ENCODE measurements around the gene ZNF28.
A peak's percentile ranks its signal among the peaks of the same experiment; 100 is the strongest.

Gene ZNF28

GRCh38 chr19:52749780-52750179 is 71.7 kb downstream of the ZNF28 start:
- Histone ChIP-seq H3K9me3 (ENCODE audit: control insufficient read depth, insufficient read depth, low read length) (no peaks in the 10 kb centered on the region), H3K4me1 (ENCODE audit: control insufficient read depth, low read length) (no peaks in the 10 kb centered on the region), H4K20me1 (ENCODE audit: control insufficient read depth, insufficient read depth, low read depth, low read length) (no peaks in the 10 kb centered on the region), H3K4me2 (ENCODE audit: low read length) (no peak overlapping the region), H3K27ac (ENCODE audit: low read depth, low read length) (no peak overlapping the region), H3K9me2 (replicated peaks; ENCODE audit: control insufficient read depth, low read length) (no peaks in the 10 kb centered on the region), H3K79me2 (ENCODE audit: control insufficient read depth, low read length) (no peaks in the 10 kb centered on the region), H3K27me3 (ENCODE audit: control insufficient read depth, low read length) (no peaks in the 10 kb centered on the region), H3K4me3 (ENCODE audit: low read length) (no peak overlapping the region), H3K36me3 (ENCODE audit: control insufficient read depth, low read length) (no peaks in the 10 kb centered on the region), H3F3A (ENCODE audit: control insufficient read depth, insufficient read depth) (no peaks in the 10 kb centered on the region)
- TF ChIP-seq EZH2phosphoT487 (IDR thresholded peaks at IDR 0.05; ENCODE audit: borderline replicate concordance, low read length), result no peak
- TF ChIP-seq, protein P1, sequence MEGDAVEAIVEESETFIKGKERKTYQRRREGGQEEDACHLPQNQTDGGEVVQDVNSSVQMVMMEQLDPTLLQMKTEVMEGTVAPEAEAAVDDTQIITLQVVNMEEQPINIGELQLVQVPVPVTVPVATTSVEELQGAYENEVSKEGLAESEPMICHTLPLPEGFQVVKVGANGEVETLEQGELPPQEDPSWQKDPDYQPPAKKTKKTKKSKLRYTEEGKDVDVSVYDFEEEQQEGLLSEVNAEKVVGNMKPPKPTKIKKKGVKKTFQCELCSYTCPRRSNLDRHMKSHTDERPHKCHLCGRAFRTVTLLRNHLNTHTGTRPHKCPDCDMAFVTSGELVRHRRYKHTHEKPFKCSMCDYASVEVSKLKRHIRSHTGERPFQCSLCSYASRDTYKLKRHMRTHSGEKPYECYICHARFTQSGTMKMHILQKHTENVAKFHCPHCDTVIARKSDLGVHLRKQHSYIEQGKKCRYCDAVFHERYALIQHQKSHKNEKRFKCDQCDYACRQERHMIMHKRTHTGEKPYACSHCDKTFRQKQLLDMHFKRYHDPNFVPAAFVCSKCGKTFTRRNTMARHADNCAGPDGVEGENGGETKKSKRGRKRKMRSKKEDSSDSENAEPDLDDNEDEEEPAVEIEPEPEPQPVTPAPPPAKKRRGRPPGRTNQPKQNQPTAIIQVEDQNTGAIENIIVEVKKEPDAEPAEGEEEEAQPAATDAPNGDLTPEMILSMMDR (IDR thresholded peaks at IDR 0.05; ENCODE audit: low read depth, low read length, poor library complexity, severe bottlenecking), result no peak

GRCh38 chr19:52748336-52748950 is 73.0 kb downstream of the ZNF28 start:
- Histone ChIP-seq H3K79me2 (ENCODE audit: control insufficient read depth, low read length) (no peaks in the 10 kb centered on the region), H3K9me2 (replicated peaks; ENCODE audit: control insufficient read depth, low read length) (no peaks in the 10 kb centered on the region), H3K9me3 (ENCODE audit: control insufficient read depth, insufficient read depth, low read length) (no peaks in the 10 kb centered on the region), H4K20me1 (ENCODE audit: control insufficient read depth, insufficient read depth, low read depth, low read length) (no peaks in the 10 kb centered on the region), H3K4me3 (ENCODE audit: low read length) (no peak overlapping the region), H3F3A (ENCODE audit: control insufficient read depth, insufficient read depth) (no peaks in the 10 kb centered on the region), H3K27ac (ENCODE audit: low read depth, low read length) (no peak overlapping the region), H3K4me2 (ENCODE audit: low read length) (no peak overlapping the region), H3K4me1 (ENCODE audit: control insufficient read depth, low read length) (no peaks in the 10 kb centered on the region), H3K27me3 (ENCODE audit: control insufficient read depth, low read length) (no peaks in the 10 kb centered on the region), H3K36me3 (ENCODE audit: control insufficient read depth, low read length) (no peaks in the 10 kb centered on the region)
- TF ChIP-seq, protein P1 (IDR thresholded peaks at IDR 0.05; ENCODE audit: low read depth, low read length, poor library complexity, severe bottlenecking), result peak; percentile 19
- TF ChIP-seq EZH2phosphoT487 (IDR thresholded peaks at IDR 0.05; ENCODE audit: borderline replicate concordance, low read length), result no peak
